Measurements from ENCODE around the gene OGFOD1.

Gene OGFOD1

GRCh38 chr16:56428091-56428490, 23.3 kb upstream of the OGFOD1 start:
- DNase-seq, result no peak

- DNase-seq, result no peak
These were observed 15.1 kb upstream of the OGFOD1 start for GRCh38 chr16:56436258-56436657.

- no peak for DNase-seq
These were observed 13.3 kb upstream of the OGFOD1 start for GRCh38 chr16:56438038-56438437.

GRCh38 chr16:56447286-56447685, 4.1 kb upstream of the OGFOD1 start:
- no peak for DNase-seq

- no peak for DNase-seq
These were observed 3.3 kb upstream of the OGFOD1 start for GRCh38 chr16:56448005-56448404.

GRCh38 chr16:56450275-56450985, 924 bp upstream of the OGFOD1 start:
- DNase-seq, result no peak

GRCh38 chr16:56451753-56452689, 667 bp downstream of the OGFOD1 start:
- DNase-seq, result no peak

GRCh38 chr16:56457927-56458470, 6.6 kb downstream of the OGFOD1 start:
- DNase-seq, result no peak

- DNase-seq, result no peak
These were observed 8.7 kb downstream of the OGFOD1 start for GRCh38 chr16:56460101-56460500.

GRCh38 chr16:56462064-56462796, 10.9 kb downstream of the OGFOD1 start:
- DNase-seq, result no peak

GRCh38 chr16:56463153-56463552, 11.8 kb downstream of the OGFOD1 start:
- DNase-seq, result no peak

GRCh38 chr16:56466344-56466743, 15.0 kb downstream of the OGFOD1 start:
- no peak for DNase-seq

GRCh38 chr16:56468800-56469199, 17.4 kb downstream of the OGFOD1 start:
- no peak for DNase-seq

- DNase-seq, result no peak
These were observed 18.4 kb downstream of the OGFOD1 start for GRCh38 chr16:56469748-56470147.

GRCh38 chr16:56470232-56470631, 18.9 kb downstream of the OGFOD1 start:
- no peak for DNase-seq

- no peak for DNase-seq
These were observed 19.3 kb downstream of the OGFOD1 start for GRCh38 chr16:56470666-56471065.

- DNase-seq, result no peak
These were observed 23.8 kb downstream of the OGFOD1 start for GRCh38 chr16:56475201-56475600.

- DNase-seq, result no peak
These were observed 25.9 kb downstream of the OGFOD1 start for GRCh38 chr16:56477096-56477878.

GRCh38 chr16:56478281-56479049, 27.1 kb downstream of the OGFOD1 start:
- DNase-seq, result no peak

GRCh38 chr16:56479469-56479868, 28.1 kb downstream of the OGFOD1 start:
- no peak for DNase-seq

- no peak for DNase-seq
These were observed 29.6 kb downstream of the OGFOD1 start for GRCh38 chr16:56480776-56481467.

All from NCI-H510A (cell line).